Naive thymus-derived CD4-positive, alpha-beta T cell (primary cell): ENCODE measurements around the gene HCN2. TPM values are rescaled to one million over a fixed set of nuclear protein-coding genes. Genes with fewer than 3 reads are reported as not detected.

Experiments used
- ATAC-seq: fragments of 150-1000 bp; cut with Tn5 transposase; 2 replicates; pipeline ENCODE4 v1.10.0; 2021; ENCODE audit warnings: mild to moderate bottlenecking, moderate library complexity
- CTCF ChIA-PET: fragments of 350-600 bp; sonication (Branson Sonifier 250); formaldehyde crosslinking; loops from one replicate; lab custom pipeline; 2021; ENCODE audit warnings: antibody characterized with exemption; lab: Charles Lee
- POLR2A ChIA-PET: fragments of 350-600 bp; sonication (Branson Sonifier 250); formaldehyde crosslinking; loops from one replicate; lab custom pipeline; 2021; ENCODE audit warnings: antibody characterized with exemption, inconsistent platforms; lab: Charles Lee
- DNase-seq, 9 donors: peaks; one replicate each; pipeline versions ENCODE4 v3.0.0 to v3.0.0-alpha.2; 2020 to 2022; ENCODE audit warnings: mixed read lengths in 1 of 9
- H3K27ac ChIP-seq: one replicate; pipeline ENCODE4 v1.7.0; 2013; ENCODE audit warnings: mild to moderate bottlenecking, low read depth, low read length, moderate library complexity
- H3K27me3 ChIP-seq, 2 donors: one replicate each; pipeline ENCODE4 v1.7.0; 2013; ENCODE audit warnings: low read length in 2 of 2, mild to moderate bottlenecking in 2 of 2, moderate library complexity in 2 of 2; ENCODE audit not compliant: control insufficient read depth in 2 of 2, insufficient read depth in 2 of 2
- H3K36me3 ChIP-seq, 3 experiments: 1 replicate in 2 of 3; 2 replicates in 1 of 3; pipeline ENCODE4 v1.7.0; 2013; ENCODE audit warnings: low read length in 3 of 3, mild to moderate bottlenecking in 3 of 3, moderate library complexity in 1 of 3; ENCODE audit not compliant: insufficient read depth in 3 of 3, control insufficient read depth in 2 of 3
- H3K4me1 ChIP-seq, 2 donors: one replicate each; pipeline ENCODE4 v1.7.0; 2013; ENCODE audit warnings: low read length in 2 of 2, mild to moderate bottlenecking in 2 of 2, moderate library complexity in 1 of 2; ENCODE audit not compliant: control insufficient read depth in 2 of 2, insufficient read depth in 2 of 2
- H3K4me3 ChIP-seq: 2 replicates; pipeline ENCODE4 v1.7.0; 2013; ENCODE audit warnings: mild to moderate bottlenecking, low read length
- H3K9me3 ChIP-seq, 3 experiments: 1 replicate in 2 of 3; 2 replicates in 1 of 3; pipeline ENCODE4 v1.7.0; 2013; ENCODE audit warnings: low read length in 3 of 3; ENCODE audit not compliant: control insufficient read depth in 2 of 3
- H3K27ac Mint-ChIP-seq, 9 donors: one replicate each; pipeline ENCODE4 v1.8.0; 2020 to 2022; ENCODE audit warnings: mixed read lengths in 9 of 9, mild to moderate bottlenecking in 8 of 9, moderate library complexity in 5 of 9, inconsistent platforms in 2 of 9
- H3K27me3 Mint-ChIP-seq, 5 donors: one replicate each; pipeline ENCODE4 v1.8.0; 2021 to 2022; ENCODE audit warnings: mixed read lengths in 5 of 5, mild to moderate bottlenecking in 1 of 5
- H3K36me3 Mint-ChIP-seq, 5 donors: one replicate each; pipeline ENCODE4 v1.8.0; 2020 to 2022; ENCODE audit warnings: mixed read lengths in 5 of 5, mild to moderate bottlenecking in 3 of 5, inconsistent platforms in 1 of 5
- H3K4me1 Mint-ChIP-seq, 7 donors: one replicate each; pipeline ENCODE4 v1.8.0; 2020 to 2022; ENCODE audit warnings: mixed read lengths in 7 of 7, mild to moderate bottlenecking in 3 of 7, inconsistent platforms in 1 of 7
- H3K4me3 Mint-ChIP-seq, 10 donors: one replicate each; pipeline ENCODE4 v1.8.0; 2020 to 2022; ENCODE audit warnings: mild to moderate bottlenecking in 10 of 10, mixed read lengths in 10 of 10, moderate library complexity in 6 of 10, inconsistent platforms in 2 of 10
- H3K9me3 Mint-ChIP-seq, 11 donors: one replicate each; pipeline ENCODE4 v1.8.0; 2020 to 2022; ENCODE audit warnings: mixed read lengths in 11 of 11, mild to moderate bottlenecking in 4 of 11, inconsistent platforms in 1 of 11, moderate library complexity in 1 of 11
- intact Hi-C, 2 donors: fragments of 100-400 bp; cut with micrococcal nuclease; formaldehyde crosslinking; loops; one replicate each; pipeline ENCODE4 v1.15.1; 2023
- polyA plus RNA-seq, 2 donors: library from polyadenylated mRNA; unstranded; fragments of 300-500 nt; fragmentation: Illumina TruSeq; gene quantifications; one replicate each; pipeline ENCODE4 v1.2.3, GENCODE V29; 2021
- total RNA-seq, 6 experiments: library from RNA in 5 of 6; stranded (reverse) in 5 of 6; gene quantifications; 1 replicate in 5 of 6; 2 replicates in 1 of 6; pipeline ENCODE4 v1.2.3 and lab custom pipeline; 2021 to 2026

Gene HCN2
- total and polyA plus RNA-seq, 7 experiments from 2014 or later = 0.93 to 2.6 (median 2.2) TPM; not detected in 2

DNA sequence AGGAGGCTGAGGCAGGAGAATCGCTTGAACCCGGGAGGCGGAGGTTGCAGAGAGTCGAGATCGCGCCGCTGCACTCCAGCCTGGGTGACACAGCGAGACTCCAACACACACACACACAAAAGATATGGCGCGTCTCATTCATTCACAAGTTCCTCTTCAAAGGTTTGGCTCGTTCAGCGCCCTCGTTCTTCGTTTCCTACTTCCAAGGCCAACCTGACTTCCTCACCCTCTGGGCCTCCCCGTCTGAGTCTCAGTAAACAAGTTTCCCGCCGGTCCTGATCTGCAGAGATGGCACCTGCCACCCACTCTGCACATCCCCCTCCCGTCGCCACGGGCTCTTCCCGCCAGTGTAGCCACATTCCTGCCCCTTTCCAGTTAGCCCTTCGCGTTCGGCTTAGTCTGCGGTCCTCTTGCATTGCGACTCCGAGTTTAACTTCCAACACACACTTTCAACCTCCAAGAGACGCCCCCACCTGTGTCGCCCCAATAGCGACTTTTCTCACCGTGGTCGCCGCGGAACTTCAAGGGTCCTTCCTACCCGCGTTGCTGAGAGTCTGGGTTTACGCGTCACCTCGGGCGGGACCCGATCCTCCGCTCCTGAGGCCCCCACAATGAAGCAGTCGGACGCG is 18.6 kb upstream of the HCN2 start:
- ATAC-seq (peak; percentile 35), DNase-seq (peak in 8 of 9 donors; percentile 51 to 81 (median 72))
- Histone ChIP-seq H3K27ac (peak overlapping the region; percentile 83), H3K4me3 (peak overlapping the region; percentile 75), H3K36me3 (peaks cover 0 to 8% (median 0%) of the 10 kb centered on the region in 3 experiments), H3K9me3 (no peaks in the 10 kb centered on the region), H3K4me1 (peaks cover 16 to 19% of the 10 kb centered on the region in 2 donors), H3K27me3 (no peaks in the 10 kb centered on the region)
- Mint-ChIP-seq H3K4me1 (peaks cover 12 to 44% (median 33%) of the 10 kb centered on the region in 7 donors), H3K27me3 (peaks cover 0 to 4% (median 0%) of the 10 kb centered on the region in 5 donors), H3K4me3 (peak overlapping the region; percentile 87 to 99 (median 96)), H3K36me3 (peaks cover 0 to 3% (median 0%) of the 10 kb centered on the region in 5 donors), H3K27ac (peak overlapping the region; percentile 92 to 99 (median 96)), H3K9me3 (peaks cover 0 to 15% (median 0%) of the 10 kb centered on the region in 11 donors)
- ChIA-PET CTCF (interaction anchor here (0.8 kb wide), 1 partner anchor 65 kb away, joined by 3 read pairs; no protein-coding TSS in a partner anchor), POLR2A (interaction anchor here (1.0 kb wide), 1 partner anchor 39 kb away, joined by 7 read pairs; the partner anchor contains the start of gene CDC34)
- intact Hi-C loops = loop anchor here in 1 of 2 donors (1.0 to 5.0 kb wide), 3 partner anchors 41 to 91 kb away; partner anchors contain the start of gene RNF126

- H3K9me3 Mint-ChIP-seq = peaks cover 0 to 15% (median 0%) of the 10 kb centered on the region in 11 donors
Measured at GRCh38 chr19:571566-571974, 18.1 kb upstream of the HCN2 start.

GRCh38 chr19:572140-572742 is 17.4 kb upstream of the HCN2 start, which contains the start of gene BSG:
BSG (plus strand) TSS chr19:572596; CDS start chr19:572635, 39 bp downstream.
- H3K36me3 Mint-ChIP-seq = peaks cover 0 to 3% (median 0%) of the 10 kb centered on the region in 5 donors
- intact Hi-C loops = loop anchor here (1.0 to 5.0 kb wide), 13 partner anchors 17 to 321 kb away; partner anchors contain the start of genes CDC34 (in 2 of the 2), POLRMT (in 2 of the 2), PTBP1 (in 2 of the 2) and RNF126 (in 2 of the 2)
- H3K4me3 Mint-ChIP-seq = peak within 1 kb of the TSS; percentile 87 to 99 (median 96)
- H3K4me1 ChIP-seq = peaks cover 16 to 19% of the 10 kb centered on the region in 2 donors
- peaks cover 0 to 8% (median 0%) of the 10 kb centered on the region in 3 experiments for H3K36me3 ChIP-seq
- H3K27me3 Mint-ChIP-seq = peaks cover 0 to 4% (median 0%) of the 10 kb centered on the region in 5 donors
- ChIA-PET POLR2A (interaction anchor here (0.6 to 1.1 kb wide), 7 partner anchors 12 to 109 kb away, joined by 3 to 7 read pairs (median 4); partner anchors contain the start of genes CDC34 and GZMM), CTCF (no interaction called here)
- H3K4me3 ChIP-seq = peak within 1 kb of the TSS; percentile 75
- H3K27ac Mint-ChIP-seq = peak within 1 kb of the TSS; percentile 92 to 99 (median 96)
- H3K9me3 ChIP-seq = no peaks in the 10 kb centered on the region
- peaks cover 12 to 49% (median 36%) of the 10 kb centered on the region in 7 donors for H3K4me1 Mint-ChIP-seq
- H3K27ac ChIP-seq = peak within 1 kb of the TSS; percentile 93
- H3K27me3 ChIP-seq = no peaks in the 10 kb centered on the region
- ATAC-seq (peak; percentile 89), DNase-seq (peak; percentile 96 to 99 (median 99))
- peaks cover 0 to 15% (median 0%) of the 10 kb centered on the region in 11 donors for H3K9me3 Mint-ChIP-seq

More at GRCh38 chr19:571566-571974, 18.1 kb upstream of the HCN2 start:
- peak overlapping the region; percentile 75 for H3K4me3 ChIP-seq
- CTCF ChIA-PET = interaction anchor here (0.8 kb wide), 1 partner anchor 65 kb away, joined by 3 read pairs; no protein-coding TSS in a partner anchor
- H3K36me3 ChIP-seq = peaks cover 0 to 8% (median 0%) of the 10 kb centered on the region in 3 experiments
- Mint-ChIP-seq H3K4me1 (peaks cover 12 to 45% (median 32%) of the 10 kb centered on the region in 7 donors), H3K27me3 (peaks cover 0 to 4% (median 0%) of the 10 kb centered on the region in 5 donors), H3K36me3 (peaks cover 0 to 3% (median 0%) of the 10 kb centered on the region in 5 donors), H3K27ac (peak overlapping the region; percentile 92 to 99 (median 96)), H3K4me3 (peak overlapping the region; percentile 87 to 99 (median 96))
- H3K9me3 ChIP-seq = no peaks in the 10 kb centered on the region
- DNase-seq = peak in 1 of 9 donors; percentile 35
- intact Hi-C loops = loop anchor here in 1 of 2 donors (1.0 to 5.0 kb wide), 3 partner anchors 41 to 91 kb away; partner anchors contain the start of gene RNF126
- H3K27me3 ChIP-seq = no peaks in the 10 kb centered on the region
- peak overlapping the region; percentile 83 for H3K27ac ChIP-seq
- ATAC-seq = no peak
- POLR2A ChIA-PET = interaction anchor here (0.6 to 1.1 kb wide), 6 partner anchors 12 to 109 kb away, joined by 3 to 7 read pairs (median 4); partner anchors contain the start of genes CDC34 and GZMM
- peaks cover 16 to 19% of the 10 kb centered on the region in 2 donors for H3K4me1 ChIP-seq

- ChIA-PET CTCF (no interaction called here), POLR2A (interaction anchor here (0.5 to 0.8 kb wide), 2 partner anchors 11 to 324 kb away, joined by 3 to 4 read pairs; no protein-coding TSS in a partner anchor)
- Mint-ChIP-seq H3K36me3 (peaks cover 0 to 3% (median 0%) of the 10 kb centered on the region in 5 donors), H3K27ac (peak overlapping the region; percentile 84 to 98 (median 92)), H3K27me3 (peaks cover 0 to 4% (median 0%) of the 10 kb centered on the region in 5 donors), H3K4me1 (peaks cover 12 to 49% (median 36%) of the 10 kb centered on the region in 7 donors), H3K4me3 (peak overlapping the region; percentile 87 to 98 (median 91)), H3K9me3 (peaks cover 0 to 15% (median 0%) of the 10 kb centered on the region in 11 donors)
- Histone ChIP-seq H3K27ac (peak overlapping the region; percentile 93), H3K4me3 (peak overlapping the region; percentile 75), H3K9me3 (no peaks in the 10 kb centered on the region), H3K27me3 (no peaks in the 10 kb centered on the region), H3K36me3 (peaks cover 0 to 14% (median 0%) of the 10 kb centered on the region in 3 experiments), H3K4me1 (peaks cover 16 to 19% of the 10 kb centered on the region in 2 donors)
- DNase-seq (peak in 1 of 9 donors; percentile 45), ATAC-seq (no peak)
- intact Hi-C loops = loop anchor here (1.0 to 5.0 kb wide), 13 partner anchors 16 to 320 kb away; partner anchors contain the start of genes CDC34 (in 2 of the 2), POLRMT (in 2 of the 2), PTBP1 (in 2 of the 2) and RNF126 (in 2 of the 2)
Measured at GRCh38 chr19:572743-573518, 16.8 kb upstream of the HCN2 start.

DNA sequence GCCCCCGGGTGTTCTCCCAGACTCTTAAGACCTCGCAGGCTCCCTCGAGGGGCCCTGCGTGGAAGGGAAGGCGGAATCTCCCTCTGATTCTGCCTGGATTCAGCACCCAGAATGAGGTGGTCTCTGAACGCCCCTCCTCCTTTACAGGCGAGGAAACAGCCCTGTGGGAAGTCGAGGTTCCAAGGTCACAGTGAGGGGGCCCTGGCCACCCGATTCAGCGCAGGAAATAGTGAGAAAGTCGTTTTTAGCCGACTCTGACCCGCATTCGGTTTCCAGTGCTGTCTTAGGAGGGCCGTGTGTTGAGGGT is 16.2 kb upstream of the HCN2 start:
- Mint-ChIP-seq H3K36me3 (peaks cover 0 to 3% (median 2%) of the 10 kb centered on the region in 5 donors), H3K27me3 (peaks cover 0 to 4% (median 0%) of the 10 kb centered on the region in 5 donors), H3K4me3 (peak overlapping the region; percentile 79 to 96 (median 86)), H3K27ac (peak overlapping the region in 8 of 9 donors; percentile 48 to 88 (median 68)), H3K9me3 (peaks cover 0 to 15% (median 0%) of the 10 kb centered on the region in 11 donors), H3K4me1 (peaks cover 12 to 49% (median 36%) of the 10 kb centered on the region in 7 donors)
- Histone ChIP-seq H3K4me3 (peak overlapping the region; percentile 75), H3K27me3 (no peaks in the 10 kb centered on the region), H3K27ac (peak overlapping the region; percentile 93), H3K9me3 (no peaks in the 10 kb centered on the region), H3K4me1 (peaks cover 16 to 19% of the 10 kb centered on the region in 2 donors), H3K36me3 (peaks cover 0 to 19% (median 0%) of the 10 kb centered on the region in 3 experiments)
- POLR2A ChIA-PET = no interaction called here
- CTCF ChIA-PET = no interaction called here
- DNase-seq (no peak), ATAC-seq (no peak)
- intact Hi-C loops = loop anchor here (2.0 to 5.0 kb wide), 4 partner anchors 15 to 319 kb away; partner anchors contain the start of genes HCN2 (in 1 of the 2), MED16 (in 1 of the 2), RNF126 (in 1 of the 2) and RNU6-9 (in 1 of the 2)
